B cell (primary cell): ENCODE results near the gene ANK2.

ENCODE experiments used
- CTCF ChIP-seq: fragments of 200-600 bp; IDR thresholded peaks from one replicate; pipeline ENCODE4 v1.8.0; 2022; ENCODE audit warnings: antibody characterized with exemption, mild to moderate bottlenecking
- EZH2 ChIP-seq: IDR thresholded peaks from 2 replicates; pipeline ENCODE4 v1.6.1; 2012; ENCODE audit warnings: borderline replicate concordance, low read depth, mild to moderate bottlenecking, moderate library complexity, low read length; ENCODE audit not compliant: insufficient read depth, poor library complexity, severe bottlenecking

- TF ChIP-seq CTCF, result no peak
- no peak for TF ChIP-seq EZH2
Measured at GRCh38 chr4:113289766-113290165, 240.3 kb downstream of the ANK2 start.
